Vagina (tissue), 2 donors: ENCODE results near the gene MMP19.

Experiments
- CTCF ChIP-seq, 3 experiments: fragments of 450-650 bp in 2 of 3; fragments of 200-600 bp in 1 of 3; sonication (generic) in 1 of 3; IDR thresholded peaks; one replicate each; pipeline ENCODE4 v1.5.1; 2017 to 2019; ENCODE audit warnings: antibody characterized with exemption in 3 of 3, mild to moderate bottlenecking in 2 of 3, moderate library complexity in 2 of 3
- POLR2A ChIP-seq, 2 donors: fragments of 450-650 bp; IDR thresholded peaks; one replicate each; pipeline ENCODE4 v1.6.1; 2017; ENCODE audit warnings: antibody characterized with exemption in 2 of 2, mild to moderate bottlenecking in 2 of 2, moderate library complexity in 2 of 2

GRCh38 chr12:55845785-55846496 lies 3.2 kb upstream of the MMP19 start:
- TF ChIP-seq POLR2A (IDR thresholded peaks at IDR 0.05), result no peak
- no peak for TF ChIP-seq CTCF (IDR thresholded peaks at IDR 0.05)
